NB4 (cell line): Measurements from ENCODE around the gene ADCYAP1R1.

ENCODE experiments used
- DNase-seq: peaks from one replicate; pipeline ENCODE4 v3.0.0; 2010; ENCODE audit warnings: low read depth
- H3K4me3 ChIP-seq: one replicate; pipeline ENCODE4 v1.5.1; 2011; ENCODE audit warnings: mild to moderate bottlenecking, low read depth, low read length, moderate library complexity
- MYC ChIP-seq: IDR thresholded peaks from 2 replicates; pipeline ENCODE4 v1.6.1; 2011; ENCODE audit warnings: low read depth, low read length
- POLR2A ChIP-seq: IDR thresholded peaks from 2 replicates; pipeline ENCODE4 v1.6.1; 2011; ENCODE audit warnings: mild to moderate bottlenecking; ENCODE audit not compliant: insufficient read length; ENCODE audit errors: extremely low read depth
- TF ChIP-seq, protein P1 (sequence below): IDR thresholded peaks from 2 replicates; pipeline ENCODE4 v1.6.1; 2011; ENCODE audit warnings: low read depth, low read length
- TF ChIP-seq, protein P2 (sequence below): IDR thresholded peaks from one replicate; pipeline ENCODE4 v1.5.1; 2012; ENCODE audit warnings: low read depth, low read length

The ADCYAP1R1 gene

DNA sequence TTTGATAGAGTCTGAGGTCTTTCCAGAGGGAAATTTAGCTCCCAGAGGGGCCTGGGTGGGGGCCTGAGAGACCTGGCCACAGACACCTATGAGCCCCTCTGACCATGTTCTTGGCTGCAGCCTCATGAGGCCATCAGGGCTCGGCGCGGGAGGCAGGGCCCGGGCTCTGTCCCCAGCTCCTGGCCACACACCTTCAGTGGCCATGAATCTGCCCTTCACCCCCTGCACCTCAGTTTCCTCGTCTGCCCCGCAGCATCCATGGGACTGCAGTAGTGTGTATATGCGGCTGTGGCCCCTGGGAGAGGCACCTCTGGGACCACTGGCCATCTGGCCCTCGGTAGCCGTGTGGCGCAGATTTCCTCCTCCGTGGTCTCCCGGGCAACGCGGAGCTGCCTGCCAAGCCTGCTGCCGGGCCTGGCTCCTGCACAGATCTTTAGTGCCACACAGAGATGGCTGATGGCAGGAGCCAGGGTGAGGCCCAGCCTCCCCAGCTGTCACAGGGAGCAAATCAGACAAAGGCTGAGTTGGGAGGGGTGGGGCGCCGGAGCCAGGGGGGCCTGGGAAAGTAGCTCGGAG, 23.6 kb upstream of the ADCYAP1R1 start:
- TF ChIP-seq, protein P1, sequence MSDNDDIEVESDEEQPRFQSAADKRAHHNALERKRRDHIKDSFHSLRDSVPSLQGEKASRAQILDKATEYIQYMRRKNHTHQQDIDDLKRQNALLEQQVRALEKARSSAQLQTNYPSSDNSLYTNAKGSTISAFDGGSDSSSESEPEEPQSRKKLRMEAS, result no peak
- TF ChIP-seq, protein P2, sequence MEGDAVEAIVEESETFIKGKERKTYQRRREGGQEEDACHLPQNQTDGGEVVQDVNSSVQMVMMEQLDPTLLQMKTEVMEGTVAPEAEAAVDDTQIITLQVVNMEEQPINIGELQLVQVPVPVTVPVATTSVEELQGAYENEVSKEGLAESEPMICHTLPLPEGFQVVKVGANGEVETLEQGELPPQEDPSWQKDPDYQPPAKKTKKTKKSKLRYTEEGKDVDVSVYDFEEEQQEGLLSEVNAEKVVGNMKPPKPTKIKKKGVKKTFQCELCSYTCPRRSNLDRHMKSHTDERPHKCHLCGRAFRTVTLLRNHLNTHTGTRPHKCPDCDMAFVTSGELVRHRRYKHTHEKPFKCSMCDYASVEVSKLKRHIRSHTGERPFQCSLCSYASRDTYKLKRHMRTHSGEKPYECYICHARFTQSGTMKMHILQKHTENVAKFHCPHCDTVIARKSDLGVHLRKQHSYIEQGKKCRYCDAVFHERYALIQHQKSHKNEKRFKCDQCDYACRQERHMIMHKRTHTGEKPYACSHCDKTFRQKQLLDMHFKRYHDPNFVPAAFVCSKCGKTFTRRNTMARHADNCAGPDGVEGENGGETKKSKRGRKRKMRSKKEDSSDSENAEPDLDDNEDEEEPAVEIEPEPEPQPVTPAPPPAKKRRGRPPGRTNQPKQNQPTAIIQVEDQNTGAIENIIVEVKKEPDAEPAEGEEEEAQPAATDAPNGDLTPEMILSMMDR, result no peak
- TF ChIP-seq MYC (no peak), POLR2A (no peak)
- no peak for DNase-seq
- H3K4me3 ChIP-seq, result no peak overlapping the region

DNA sequence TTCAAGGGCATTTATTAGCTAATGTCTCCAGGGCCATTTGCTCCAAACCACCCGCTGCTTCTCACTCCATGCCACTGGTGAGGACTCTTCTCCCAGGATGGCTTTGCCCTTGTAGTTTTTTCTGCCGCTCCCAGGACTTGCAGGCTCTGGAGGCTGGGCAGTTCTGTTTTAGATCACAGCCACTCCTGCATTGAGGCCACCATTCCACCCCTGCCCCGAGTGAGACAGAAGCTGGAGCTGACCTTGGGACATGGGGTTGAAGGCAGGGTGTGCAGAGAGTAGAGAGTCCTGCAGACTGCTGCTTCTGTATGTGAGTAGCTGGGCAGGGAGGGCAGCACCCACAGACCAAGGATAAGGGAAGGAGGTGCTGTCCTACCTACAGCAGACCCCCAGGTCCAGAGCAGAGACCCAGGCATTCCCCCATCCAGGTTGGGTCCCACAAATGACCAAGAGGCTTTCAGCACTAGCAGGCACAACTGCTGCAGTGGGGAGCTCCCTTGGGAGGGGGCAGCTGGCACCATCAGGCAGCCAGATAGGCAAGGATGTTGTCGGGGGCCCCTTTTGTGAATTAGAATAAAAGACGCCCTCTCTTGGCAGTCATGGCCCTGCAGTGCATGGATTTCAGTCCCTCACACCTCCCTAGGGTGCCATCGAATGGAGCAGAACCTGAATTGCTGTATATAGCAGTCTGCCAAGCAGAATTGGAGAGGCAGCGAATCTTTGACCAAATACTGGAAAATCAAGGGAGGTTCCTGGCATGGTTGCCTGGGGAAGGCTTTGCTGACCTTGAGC, 22.7 kb upstream of the ADCYAP1R1 start:
- TF ChIP-seq, protein P1, result no peak
- no peak overlapping the region for H3K4me3 ChIP-seq
- no peak for DNase-seq

DNA sequence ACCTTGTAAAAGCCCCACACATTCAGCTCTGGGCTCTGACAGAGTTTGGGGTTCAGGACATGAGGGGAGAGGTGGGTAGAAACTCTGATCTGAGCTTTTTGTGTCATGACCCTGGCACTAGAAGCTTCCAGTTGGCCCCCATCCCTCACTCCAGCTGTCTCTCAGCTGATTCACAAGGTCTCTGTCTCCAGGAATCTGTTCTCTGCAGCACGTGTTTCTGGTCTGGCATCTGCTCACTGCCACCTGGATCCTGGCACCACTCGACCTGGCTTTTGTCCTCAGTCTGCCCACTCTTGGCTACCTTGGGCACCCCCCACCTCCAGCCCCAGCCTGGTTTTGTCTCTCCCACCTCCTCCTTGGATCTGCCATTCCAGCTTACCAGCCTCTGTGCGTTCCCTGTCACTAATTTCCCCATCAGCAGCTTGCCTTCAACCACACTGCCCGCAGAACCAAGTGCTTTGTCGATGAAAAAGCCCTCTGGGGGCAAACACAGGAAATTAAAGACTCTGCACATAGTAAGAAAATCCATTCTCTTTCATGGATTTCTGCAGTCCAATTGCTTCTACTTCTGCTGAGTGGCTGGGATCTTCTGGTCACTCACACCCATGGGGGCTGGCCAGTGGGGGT, 18.3 kb upstream of the ADCYAP1R1 start:
- TF ChIP-seq POLR2A, result no peak
- TF ChIP-seq, protein P2, result no peak
- TF ChIP-seq MYC, result no peak
- TF ChIP-seq, protein P1, result no peak
- no peak for DNase-seq
- H3K4me3 ChIP-seq, result no peak overlapping the region

DNA sequence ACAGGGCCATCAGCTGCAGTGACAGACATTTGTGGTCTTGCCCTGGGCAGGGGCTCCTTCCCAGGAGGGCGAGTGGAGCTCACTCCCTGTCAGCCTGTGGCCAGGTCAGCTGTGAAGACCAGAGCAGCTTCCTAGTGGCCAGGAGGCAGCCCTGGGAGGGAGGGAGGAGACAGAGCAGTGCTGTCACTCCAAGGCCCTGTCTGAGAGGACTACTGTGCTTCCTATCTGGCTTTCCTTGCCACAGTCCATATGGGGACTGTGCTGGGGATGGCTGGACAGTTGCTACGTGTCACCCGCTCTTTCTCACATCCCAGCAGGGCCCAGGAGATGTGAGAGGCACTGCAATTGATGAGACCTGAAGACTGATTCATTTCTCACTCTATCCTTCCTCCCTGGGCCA, 15.2 kb upstream of the ADCYAP1R1 start:
- no peak for DNase-seq
- TF ChIP-seq, protein P2, result no peak
- TF ChIP-seq, protein P1, result no peak
- TF ChIP-seq POLR2A (no peak), MYC (no peak)
- no peak overlapping the region for H3K4me3 ChIP-seq

DNA sequence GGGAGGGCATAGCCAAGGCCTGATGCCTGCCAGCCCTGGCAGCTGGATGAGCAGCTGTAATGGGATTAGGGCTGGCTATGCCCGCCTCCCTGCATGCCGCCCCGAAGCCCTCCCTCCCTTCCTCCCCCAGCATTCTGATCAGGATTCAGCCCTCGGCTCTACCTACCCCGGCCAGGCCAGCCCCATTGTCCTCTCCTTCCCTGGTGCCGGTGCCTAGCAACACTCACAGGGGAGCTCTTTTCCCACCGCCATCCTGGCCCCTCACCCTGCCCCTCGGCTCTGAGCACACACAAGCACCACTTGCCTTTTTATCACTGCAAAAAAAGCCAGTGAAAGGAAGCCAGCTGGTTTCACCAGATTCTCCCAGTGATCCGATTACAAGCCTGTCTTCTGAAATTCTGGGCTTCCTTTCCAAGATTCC, 9.0 kb upstream of the ADCYAP1R1 start:
- TF ChIP-seq MYC, result no peak
- TF ChIP-seq POLR2A, result no peak
- TF ChIP-seq, protein P1, result no peak
- TF ChIP-seq, protein P2, result no peak
- DNase-seq, result no peak
- no peak overlapping the region for H3K4me3 ChIP-seq

DNA sequence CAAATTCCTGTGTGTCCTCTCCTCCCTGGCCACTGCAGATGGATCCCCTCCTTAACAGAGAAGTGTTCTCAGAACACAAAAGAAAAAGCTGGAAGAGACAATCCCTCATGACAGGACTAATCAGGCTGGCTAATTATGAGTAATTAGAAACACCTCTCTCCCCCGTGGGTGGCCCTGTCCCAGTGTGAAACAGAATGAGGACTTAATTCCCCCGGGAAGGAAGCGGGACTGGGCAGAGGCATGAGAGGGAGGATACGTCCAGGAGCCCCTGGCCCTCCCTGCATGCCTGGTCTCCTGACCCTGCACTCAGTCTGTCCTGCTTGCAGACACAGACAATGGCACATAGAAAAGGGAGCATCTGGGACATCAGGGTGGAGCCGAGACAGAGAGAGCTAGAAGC, 7.6 kb upstream of the ADCYAP1R1 start:
- TF ChIP-seq POLR2A, result no peak
- TF ChIP-seq, protein P1, result no peak
- TF ChIP-seq, protein P2, result no peak
- TF ChIP-seq MYC, result no peak
- no peak overlapping the region for H3K4me3 ChIP-seq
- DNase-seq, result no peak
